GM21423 (cell line): Measurements from ENCODE around the gene UEVLD.

Experiments
- ATAC-seq: cut with Tn5 transposase; IDR thresholded peaks from one replicate; pipeline ENCODE4 v1.9.1; 2021; ENCODE audit warnings: mild to moderate bottlenecking, moderate library complexity; ENCODE audit not compliant: unreplicated experiment

UEVLD gene

DNA sequence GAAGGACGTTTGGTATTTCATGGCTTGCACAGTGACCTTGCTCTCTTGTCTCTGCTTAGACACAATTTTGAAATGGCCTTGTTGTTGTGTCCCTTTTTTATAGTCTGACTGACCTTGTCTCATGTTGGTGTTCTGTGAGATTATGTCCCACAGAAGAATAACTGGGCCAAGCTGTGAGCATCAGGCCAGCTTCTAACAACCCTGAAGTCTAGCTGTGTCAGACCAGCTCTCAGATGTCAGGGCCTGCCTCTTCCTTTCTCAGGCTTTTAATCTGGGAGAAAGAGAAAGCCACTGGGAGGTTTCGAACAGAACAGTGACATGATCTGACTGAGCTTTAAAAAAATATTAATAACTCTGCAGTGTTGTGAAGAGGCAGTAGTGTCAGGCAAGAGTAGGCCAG, 2.0 kb upstream of the UEVLD start:
- no peak for ATAC-seq

DNA sequence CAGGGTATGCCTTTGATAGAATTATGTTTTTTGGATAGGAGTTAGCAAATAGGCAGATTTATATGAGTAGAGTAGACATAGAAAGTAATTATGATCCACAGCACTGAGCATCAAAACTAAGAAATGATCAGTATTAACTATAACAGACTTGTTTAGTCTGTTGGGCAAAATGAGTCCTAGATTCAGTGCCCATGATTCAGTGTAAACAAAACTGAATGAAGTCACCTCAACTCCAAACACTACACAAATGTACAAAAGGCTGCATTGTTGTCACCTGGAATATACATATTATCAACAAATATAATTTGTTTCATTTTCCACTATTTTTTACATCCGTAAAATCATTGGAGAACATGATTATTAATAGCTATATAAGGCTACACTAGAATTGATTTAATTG, 6.7 kb downstream of the UEVLD start:
- ATAC-seq = no peak

DNA sequence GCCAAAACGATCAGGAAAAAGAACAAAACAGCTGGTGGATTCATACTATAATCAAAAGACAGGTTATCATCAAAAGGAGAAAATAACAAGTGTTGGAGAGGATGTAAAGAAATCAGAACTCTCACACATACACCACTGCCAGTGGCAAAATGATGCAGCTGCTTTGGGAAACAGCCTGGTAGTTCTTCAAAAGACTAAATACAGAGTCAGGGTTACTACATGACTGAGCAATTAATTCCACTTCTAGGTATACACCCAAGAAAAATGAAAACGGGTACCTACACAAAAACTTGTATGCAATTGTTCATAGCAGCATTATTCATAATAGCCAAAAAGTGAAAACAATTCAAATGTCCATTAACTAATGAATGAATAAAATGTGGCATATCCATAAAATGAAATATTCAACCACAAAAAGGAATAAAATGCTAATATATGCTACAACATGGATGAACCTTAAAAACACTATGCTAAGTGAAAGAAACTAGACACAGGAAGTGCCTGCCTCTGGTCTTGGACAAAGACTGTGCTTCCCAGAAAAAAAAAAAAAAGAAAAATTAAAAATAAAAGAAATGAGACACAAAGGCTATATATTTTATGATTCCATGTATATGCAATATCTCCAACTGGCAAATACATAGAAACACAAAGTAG, 8.3 kb downstream of the UEVLD start:
- ATAC-seq = no peak

DNA sequence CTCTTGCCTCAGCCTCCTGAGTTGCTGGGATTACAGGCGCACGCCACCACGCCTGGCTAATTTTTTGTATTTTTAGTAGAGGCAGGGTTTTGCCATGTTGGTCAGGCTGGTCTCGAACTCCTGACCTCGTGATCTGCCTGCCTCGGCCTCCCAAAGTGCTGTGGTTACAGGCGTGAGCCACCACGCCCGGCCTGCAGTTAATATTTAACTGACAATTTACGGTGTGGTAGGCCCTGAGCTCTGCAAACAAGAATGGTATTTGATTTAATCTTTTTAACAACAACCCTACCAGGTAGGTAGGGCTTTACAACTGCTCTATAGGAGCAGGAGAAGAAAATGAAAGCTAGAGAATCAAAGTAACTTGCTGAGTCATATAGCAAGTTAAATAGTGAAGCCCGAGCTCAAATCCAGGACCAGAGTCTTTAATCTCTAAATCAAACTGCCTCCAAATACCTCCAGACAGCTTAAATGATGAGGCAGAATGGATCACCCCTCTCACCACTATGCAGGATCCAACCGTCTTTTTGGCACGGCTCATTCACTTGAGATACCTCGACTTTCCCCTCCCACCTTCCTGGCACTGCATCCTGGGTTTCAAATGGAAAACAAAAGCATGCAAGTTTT, 9.4 kb downstream of the UEVLD start:
- no peak for ATAC-seq

DNA sequence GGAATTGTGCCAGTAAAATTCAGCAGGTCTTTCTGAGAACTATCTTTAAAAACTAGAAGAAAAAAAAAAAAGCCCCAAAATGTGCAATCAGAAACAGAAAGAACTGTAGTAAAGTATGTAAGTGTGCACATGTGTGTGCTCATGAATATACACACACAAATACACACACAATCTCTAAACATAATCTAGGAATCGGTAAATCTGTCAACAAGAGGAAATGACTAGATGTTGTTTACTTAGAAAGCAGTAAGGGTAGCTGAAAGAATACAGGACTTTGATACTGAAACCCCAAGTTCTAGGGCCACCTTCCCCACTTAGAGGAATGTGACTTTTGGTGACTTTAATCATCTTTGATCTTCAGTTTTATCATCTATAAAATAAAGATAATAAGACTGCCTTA, 13.2 kb downstream of the UEVLD start:
- ATAC-seq = no peak

DNA sequence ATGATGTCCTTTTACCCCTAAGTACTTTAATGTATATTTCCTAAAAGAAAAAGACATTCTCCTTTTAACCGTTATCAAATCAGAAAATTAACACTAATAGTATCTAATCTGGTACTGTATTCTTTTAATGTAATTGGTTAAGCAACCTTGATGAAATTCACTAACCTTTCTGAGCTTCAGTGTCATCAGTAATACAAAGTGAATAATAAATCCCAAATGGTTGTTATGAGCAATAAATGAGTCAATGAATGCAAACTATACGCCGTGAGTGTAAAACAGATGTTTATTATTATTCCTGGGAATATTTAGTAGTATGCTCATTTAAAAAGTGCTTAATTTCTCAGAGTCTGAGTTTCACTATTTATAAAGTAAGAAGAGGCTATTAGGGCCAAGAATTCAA, 21.5 kb downstream of the UEVLD start:
- no peak for ATAC-seq

DNA sequence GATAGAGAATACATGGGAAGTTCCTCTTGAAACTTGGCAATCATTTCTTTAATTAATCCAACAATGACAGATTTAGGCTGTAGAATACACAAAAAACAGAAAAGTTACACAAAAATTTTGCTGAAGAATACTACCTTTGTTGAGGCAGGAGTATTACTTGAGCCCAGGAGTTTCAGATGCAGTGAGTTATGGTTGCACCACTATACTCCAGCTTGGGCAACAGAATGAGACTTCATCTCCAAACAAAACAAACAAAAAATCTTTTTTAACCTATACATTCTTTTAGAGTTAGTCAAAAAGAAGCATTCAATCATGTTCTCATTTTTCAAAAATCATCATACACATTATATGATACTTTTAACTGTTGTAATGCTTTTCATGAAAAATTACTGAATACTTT, 22.1 kb downstream of the UEVLD start:
- ATAC-seq = no peak

DNA sequence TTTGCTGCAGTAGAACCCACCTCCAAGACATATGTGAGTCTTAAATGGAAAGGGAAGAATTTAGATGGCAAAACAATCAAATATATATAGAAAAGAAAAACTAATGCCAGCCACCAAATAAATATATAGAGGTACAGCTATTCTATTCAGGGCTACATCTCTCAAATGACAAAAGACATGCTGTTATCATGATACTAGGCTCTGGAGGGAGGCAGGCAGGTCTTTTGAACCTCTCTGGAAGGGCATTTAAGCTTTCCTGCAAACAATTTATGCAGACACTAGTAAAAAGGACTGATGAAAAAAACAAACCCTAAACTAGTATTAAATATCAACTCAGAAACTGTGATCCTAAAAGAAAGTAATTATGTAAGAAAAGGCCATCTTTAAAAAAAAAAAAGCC, 24.4 kb downstream of the UEVLD start:
- ATAC-seq = no peak

DNA sequence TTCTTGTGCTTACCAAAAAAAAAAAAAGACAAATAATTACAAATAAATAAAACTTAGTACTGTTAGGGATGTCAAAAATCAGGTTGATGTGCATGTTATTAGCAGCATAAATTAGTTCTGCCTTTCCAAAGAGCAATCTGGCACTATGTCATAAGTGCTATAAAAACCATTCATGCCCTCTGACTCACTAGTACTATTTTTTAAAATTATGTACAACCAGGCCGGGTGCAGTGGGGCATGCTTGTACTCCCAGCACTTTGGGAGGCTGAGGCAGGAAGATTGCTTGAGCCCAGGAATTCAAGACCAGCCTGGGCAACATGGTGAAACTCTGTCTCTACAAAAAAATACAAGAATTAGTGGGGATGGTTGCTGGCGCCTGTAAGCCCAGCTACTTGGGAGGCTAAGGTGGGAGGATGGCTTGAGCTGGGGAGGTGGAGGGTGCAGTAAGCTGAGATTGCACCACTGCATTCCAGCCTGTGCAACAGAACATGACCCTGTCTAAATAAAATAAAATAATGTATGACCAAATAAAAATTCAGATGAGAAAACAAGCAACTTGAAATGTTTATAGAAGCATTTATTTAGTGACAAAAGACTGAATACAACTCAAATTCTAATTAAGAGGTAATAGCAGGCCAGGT, 25.3 kb downstream of the UEVLD start:
- ATAC-seq = no peak

DNA sequence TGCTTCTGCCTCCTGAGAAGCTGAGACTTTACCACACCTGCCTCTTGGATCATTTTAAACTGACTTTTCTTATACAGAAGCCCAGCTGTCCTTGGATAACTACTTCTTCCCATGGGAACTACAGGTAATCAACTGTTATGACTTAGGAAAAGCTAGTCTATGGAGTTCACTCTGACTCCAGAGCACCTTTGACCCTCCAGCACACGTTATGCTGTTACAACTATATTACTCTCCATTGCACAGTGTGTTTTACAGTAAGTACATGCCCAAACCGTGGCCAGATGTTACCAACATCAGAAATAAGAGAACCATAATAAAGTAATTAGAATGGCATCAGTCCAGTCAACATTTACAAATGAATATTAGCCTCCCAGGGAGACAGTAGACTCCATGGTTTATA, 40.5 kb downstream of the UEVLD start:
- ATAC-seq = no peak

DNA sequence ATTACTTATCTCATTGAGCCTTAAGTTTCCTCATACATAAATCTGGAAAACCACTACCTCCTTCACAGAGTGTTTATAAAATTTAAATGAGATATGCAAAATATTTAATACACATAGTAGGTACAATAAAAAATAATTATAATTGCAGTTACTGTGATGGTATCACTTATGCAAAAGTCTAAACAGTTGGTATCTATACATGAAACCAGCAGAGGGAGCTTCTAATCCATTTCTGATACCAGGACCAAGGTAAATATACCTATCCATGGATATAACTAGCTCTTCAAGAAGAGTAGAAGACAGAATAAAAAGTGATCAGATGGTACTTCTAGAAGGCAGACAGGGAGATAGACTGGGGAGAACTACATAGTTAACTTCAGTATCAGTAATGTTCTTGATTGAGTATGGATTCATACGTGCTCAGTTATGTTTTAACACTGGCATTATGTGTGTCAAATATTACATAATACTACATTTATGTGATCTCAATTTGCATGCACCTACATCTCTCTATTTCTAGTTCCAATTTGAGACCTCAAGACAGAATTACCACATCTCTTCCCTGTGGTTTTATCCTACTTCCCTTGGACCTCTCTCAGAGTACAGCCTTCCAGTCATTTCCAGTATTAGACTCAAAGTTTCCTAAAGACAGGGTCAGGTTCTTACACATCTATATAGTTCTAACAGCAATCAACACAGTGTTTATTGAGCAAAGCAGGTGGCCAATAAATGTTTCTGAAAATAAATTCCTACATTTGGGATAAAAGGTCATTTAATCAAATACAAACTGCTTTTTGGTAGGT, 48.1 kb downstream of the UEVLD start:
- ATAC-seq = peak; percentile 49

DNA sequence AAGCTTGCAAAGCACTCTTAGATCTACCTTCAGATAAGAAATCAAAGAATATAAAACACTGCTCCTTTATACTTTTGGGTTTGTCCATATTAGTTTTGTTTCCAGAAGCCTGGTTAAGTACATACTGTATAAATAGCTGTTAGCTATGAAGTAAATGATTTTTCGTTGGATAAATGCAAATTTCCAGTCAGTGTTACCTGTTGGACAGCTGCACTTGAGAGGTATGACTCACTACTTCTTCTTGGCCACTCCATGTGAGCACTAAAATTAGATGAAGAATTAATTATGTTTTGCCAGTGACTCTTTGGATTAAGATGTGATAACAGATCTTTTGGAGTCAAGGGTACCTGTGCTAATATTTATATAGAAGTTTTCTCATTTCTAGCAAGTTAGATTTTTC, 52.3 kb downstream of the UEVLD start:
- no peak for ATAC-seq

DNA sequence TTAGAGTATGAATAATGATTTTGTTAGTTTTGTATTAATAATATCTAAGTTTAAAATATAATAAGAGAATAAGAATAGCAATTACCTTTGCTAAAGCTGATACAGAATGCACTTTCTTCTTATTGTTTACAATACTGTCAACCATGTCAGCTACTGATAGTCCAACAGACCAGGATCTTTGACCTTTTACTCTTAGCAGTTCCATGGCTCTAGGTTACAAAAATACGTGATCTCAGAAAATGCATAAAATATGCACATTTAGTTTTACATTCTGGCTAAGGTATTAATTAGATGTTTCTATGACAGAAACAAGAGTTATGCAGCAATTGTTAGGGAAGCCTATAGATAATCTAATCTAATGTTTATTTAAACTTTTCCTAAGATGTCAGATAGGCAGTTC, 54.3 kb downstream of the UEVLD start:
- ATAC-seq = no peak

DNA sequence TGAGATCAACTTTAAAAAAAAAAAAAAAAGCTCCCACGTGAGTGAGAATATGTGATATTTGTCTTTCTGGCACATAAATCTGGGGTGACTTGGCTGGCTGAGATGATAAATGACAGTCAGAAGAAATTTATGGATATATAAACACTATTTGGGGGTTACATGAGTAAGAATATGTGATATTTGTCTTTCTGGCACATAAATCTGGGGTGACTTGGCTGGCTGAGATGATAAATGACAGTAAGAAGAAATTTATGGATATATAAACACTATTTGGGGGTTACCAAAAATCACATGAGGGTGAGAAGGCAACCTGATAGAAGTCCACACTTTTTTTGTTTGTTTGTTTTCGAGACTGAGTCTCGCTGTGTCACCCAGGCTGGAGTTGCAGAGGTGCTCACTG, 55.2 kb downstream of the UEVLD start:
- no peak for ATAC-seq

DNA sequence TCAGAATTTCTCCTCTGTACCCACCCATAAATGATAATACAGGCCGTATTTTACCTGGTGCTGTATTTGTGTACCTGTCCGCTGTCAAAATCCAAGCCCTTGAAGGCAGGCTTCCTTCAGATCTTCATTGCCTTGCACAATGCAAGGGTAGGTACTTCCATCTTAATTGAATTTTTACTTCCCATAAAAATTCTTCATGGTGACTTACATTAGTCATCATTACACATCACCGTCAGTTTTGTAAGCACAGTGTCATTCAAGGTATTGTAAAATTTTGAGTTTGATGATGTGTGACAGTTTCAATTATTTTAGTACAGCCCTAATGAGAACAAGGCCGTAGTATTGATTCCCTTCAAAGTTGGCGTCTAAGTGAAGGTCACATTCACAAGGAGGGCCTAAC, 61.0 kb downstream of the UEVLD start:
- ATAC-seq = no peak

DNA sequence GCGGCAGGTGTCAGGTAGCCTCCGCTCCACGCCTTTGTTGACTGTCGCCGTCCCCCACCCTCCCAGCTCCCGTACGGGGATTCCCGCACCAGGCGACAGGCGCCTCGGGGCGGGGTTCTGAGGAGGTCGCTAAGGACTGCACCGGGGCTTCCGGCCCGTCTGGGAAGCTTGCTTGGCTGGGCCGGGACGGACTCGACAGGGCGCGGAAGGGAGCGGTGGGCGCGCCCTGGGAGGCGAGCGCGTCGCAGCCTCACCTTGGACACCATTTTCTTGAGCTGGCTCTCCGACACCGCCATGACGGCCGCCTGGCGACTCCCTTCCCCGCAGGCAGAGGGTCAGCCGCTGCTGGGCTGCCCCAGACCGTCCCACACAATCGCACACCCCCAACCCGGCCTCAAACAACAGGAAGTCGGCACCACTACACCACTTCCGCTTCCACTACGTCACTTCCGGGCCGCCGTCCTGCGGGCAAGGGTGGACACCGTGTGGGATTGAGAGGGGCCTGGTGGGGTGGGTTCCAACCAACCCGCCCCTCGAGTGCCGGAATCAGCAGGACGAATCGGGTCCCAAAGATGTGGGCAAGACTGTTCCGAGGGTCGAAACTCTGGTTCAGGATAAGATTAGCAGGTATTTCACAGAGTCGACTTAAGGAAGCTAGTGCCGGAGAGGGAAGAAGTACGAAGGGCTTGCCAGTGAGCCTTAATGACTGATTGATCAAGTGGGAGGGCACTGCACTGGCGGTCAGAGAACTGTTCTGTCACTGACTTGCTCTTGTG, 61.8 kb downstream of the UEVLD start, which contains the start of gene TSG101:
TSS of gene TSG101 (minus strand) at position 422 of the 776 bp plus-strand sequence. CDS start at position 296, 126 bp downstream.
- ATAC-seq = peak; percentile 96

DNA sequence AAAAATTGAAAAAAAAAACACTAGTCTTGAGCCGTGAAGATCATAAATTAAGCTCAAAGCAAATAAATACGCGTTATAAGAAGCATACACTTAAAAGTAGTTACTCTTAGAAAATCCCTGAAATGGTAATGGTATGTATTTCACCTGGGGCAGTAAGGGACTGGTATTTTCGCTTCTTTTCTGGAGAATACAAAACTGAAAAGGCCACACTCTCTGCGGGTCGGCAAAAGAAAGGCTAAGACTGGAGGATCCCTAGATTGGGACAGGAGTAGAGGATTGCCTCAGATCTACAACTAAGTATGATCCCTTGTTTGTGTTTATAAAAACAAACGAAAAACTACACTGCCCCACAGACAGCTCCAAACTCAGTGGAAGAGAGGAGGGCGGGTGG, 62.4 kb downstream of the UEVLD start:
- no peak for ATAC-seq

DNA sequence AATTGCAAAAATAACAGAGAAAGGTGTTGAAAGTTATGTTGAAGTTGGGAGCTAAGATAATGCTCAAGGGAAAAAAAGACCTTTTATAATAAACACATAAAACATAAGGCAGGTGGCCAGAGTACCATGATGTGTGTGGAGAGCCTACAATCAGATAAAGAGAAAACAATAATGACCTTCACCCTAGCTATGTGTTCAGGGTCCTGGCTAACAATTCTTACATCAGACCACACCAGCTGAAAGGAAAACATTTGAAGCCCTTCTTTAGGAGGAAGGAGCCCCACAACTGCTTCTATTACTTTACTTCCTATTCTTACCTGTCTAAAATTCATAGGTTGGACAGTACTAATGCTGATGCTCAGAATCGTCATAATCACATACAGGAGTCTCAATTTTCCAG, 64.3 kb downstream of the UEVLD start:
- no peak for ATAC-seq

DNA sequence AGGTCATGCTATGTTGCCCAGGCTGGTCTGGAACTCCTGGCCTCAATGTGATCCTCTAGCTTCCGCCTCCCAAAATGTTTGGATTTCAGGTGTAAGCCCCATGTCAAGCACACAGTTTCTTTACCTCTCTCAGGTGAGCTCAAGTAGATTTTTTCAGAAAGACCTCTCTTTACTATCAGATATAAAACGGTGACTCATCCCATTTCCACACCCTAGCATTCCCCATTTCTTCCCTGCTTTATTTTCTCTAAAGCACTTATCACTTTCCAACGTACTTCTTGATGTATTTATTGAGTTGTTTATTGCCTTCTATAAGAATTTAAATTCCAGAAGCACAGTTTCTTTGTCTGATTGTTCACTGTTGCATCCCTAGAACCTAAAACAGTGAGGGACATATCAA, 65.5 kb downstream of the UEVLD start:
- ATAC-seq = no peak

DNA sequence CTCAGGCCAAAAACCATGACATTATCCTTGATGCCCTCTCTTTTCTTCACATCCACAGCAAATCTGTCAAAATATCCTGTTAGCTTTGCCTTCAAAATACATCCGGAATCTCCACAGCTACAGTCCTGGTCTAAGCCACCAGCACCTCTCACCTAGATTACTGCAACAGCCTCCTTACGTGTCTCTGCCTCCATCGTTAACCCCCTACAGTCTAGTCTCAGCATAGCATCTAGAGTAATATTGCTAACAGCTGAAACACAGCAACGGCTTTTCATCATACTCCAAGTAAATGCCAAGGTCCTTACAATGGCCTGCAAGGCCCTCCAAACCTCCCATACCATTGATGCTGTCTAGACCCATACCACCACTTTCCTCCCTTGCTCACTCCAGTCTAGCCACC, 66.1 kb downstream of the UEVLD start:
- no peak for ATAC-seq

DNA sequence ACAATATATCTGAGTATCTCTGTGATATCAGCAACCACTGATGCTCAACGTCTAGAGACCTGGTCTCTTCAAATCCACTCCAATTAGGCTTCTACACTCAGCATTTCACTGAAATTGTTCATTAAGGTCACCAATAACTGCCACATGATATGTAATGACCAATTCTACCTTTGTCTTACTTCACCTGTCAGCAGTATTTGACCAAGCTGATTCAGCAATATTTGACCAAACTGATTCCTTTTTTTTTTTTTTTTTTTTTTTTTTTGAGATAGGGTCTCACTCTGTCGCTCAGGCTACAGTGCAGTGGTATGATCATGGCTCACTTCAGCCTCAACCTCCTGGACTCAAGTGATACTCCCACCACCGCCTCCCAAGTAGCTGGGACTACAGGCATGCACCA, 67.4 kb downstream of the UEVLD start:
- ATAC-seq = no peak
